OCI-LY1 (cell line): ENCODE data around the gene CEP164.

Source experiments
- CTCF ChIP-seq: fragments of 200-600 bp; sonication (generic), shearing (Covaris generic); IDR thresholded peaks from 2 replicates; pipeline ENCODE4 v1.5.1; 2017; ENCODE audit warnings: mild to moderate bottlenecking, antibody characterized with exemption, low read length, moderate library complexity, mixed read lengths
- EZH2 ChIP-seq: fragments of 200-600 bp; sonication (generic), shearing (Covaris generic); IDR thresholded peaks from 2 replicates; pipeline ENCODE4 v1.8.0; 2017; ENCODE audit warnings: borderline replicate concordance, mixed run types, mild to moderate bottlenecking, antibody characterized with exemption, low read length, moderate library complexity, mixed read lengths

GRCh38 chr11:117319214-117319840 is 8.3 kb upstream of the CEP164 start:
- TF ChIP-seq CTCF (no peak), EZH2 (no peak)
